Measurements from ENCODE around the gene CGNL1. TPM values are rescaled to one million over a fixed set of nuclear protein-coding genes. Genes with fewer than 3 reads are reported as not detected.

CGNL1 gene
- total RNA-seq, 1 donor from 2014 or later = 31.9 TPM

- Histone ChIP-seq H3K9me3 (replicated peaks) (no peaks in the 10 kb centered on the region), H3K27ac (replicated peaks) (no peak overlapping the region), H3K36me3 (no peaks in the 10 kb centered on the region), H3K4me3 (no peak overlapping the region), H3K27me3 (ENCODE audit: low read depth) (no peaks in the 10 kb centered on the region), H3K4me1 (peaks cover under 1% of the 10 kb centered on the region)
- TF ChIP-seq, protein P1, sequence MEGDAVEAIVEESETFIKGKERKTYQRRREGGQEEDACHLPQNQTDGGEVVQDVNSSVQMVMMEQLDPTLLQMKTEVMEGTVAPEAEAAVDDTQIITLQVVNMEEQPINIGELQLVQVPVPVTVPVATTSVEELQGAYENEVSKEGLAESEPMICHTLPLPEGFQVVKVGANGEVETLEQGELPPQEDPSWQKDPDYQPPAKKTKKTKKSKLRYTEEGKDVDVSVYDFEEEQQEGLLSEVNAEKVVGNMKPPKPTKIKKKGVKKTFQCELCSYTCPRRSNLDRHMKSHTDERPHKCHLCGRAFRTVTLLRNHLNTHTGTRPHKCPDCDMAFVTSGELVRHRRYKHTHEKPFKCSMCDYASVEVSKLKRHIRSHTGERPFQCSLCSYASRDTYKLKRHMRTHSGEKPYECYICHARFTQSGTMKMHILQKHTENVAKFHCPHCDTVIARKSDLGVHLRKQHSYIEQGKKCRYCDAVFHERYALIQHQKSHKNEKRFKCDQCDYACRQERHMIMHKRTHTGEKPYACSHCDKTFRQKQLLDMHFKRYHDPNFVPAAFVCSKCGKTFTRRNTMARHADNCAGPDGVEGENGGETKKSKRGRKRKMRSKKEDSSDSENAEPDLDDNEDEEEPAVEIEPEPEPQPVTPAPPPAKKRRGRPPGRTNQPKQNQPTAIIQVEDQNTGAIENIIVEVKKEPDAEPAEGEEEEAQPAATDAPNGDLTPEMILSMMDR (IDR thresholded peaks at IDR 0.05; ENCODE audit: borderline replicate concordance) = no peak
- no peak for DNase-seq
- intact Hi-C loops (cut with micrococcal nuclease) = no loop called here
These were observed 112.8 kb downstream of the CGNL1 start for GRCh38 chr15:57489122-57489521.

DNA sequence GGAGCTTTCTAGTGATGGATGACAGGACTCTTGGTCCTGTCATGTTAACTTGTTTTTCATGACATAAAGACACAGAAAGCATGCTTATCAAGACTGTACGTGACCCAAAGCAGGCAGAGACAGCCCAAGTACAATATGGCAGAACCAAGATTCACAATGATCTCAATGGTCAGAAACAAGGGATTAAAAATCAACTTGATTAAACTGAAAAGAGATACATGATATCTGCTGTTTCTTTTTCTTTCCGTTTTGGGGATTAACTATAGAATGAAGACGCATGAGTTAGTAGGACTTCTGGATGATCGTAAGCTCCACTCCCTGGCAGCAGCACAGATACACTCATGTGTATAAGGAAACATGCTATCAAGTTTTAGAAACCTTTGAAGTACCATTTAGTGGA lies 117.0 kb downstream of the CGNL1 start:
- no peaks in the 10 kb centered on the region for H3K36me3 ChIP-seq
- intact Hi-C loops (cut with micrococcal nuclease) = no loop called here
- H3K9me3 ChIP-seq (replicated peaks) = no peaks in the 10 kb centered on the region
- no peak overlapping the region for H3K27ac ChIP-seq (replicated peaks)
- DNase-seq = no peak
- TF ChIP-seq, protein P1 (IDR thresholded peaks at IDR 0.05; ENCODE audit: borderline replicate concordance) = no peak
- no peak overlapping the region for H3K4me3 ChIP-seq
- no peaks in the 10 kb centered on the region for H3K27me3 ChIP-seq (ENCODE audit: low read depth)
- H3K4me1 ChIP-seq = peaks cover 38% of the 10 kb centered on the region

DNA sequence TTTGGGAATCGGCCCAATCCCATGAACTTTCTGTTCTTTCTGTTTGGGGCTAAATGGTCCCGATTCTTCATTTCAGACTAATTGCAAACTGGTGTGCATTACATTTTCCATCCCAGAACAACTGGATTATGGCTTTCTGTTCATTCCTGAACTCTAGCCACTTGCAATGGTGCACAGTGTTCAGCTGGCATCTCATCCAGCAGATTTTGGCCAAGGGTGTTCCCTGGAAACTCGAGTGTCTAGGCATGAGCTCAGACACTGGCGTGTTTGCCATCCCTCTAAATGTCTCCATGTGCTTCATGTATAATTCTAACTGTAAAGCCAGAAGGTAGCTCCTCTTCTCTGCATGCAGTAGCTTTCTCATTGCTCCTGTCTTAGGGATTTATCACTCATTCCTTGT lies 118.3 kb downstream of the CGNL1 start:
- intact Hi-C loops (cut with micrococcal nuclease) = no loop called here
- Histone ChIP-seq H3K4me3 (no peak overlapping the region), H3K4me1 (peaks cover 38% of the 10 kb centered on the region), H3K9me3 (replicated peaks) (no peaks in the 10 kb centered on the region), H3K27ac (replicated peaks) (peak overlapping the region; percentile 11), H3K36me3 (no peaks in the 10 kb centered on the region), H3K27me3 (ENCODE audit: low read depth) (no peaks in the 10 kb centered on the region)
- TF ChIP-seq, protein P1 (IDR thresholded peaks at IDR 0.05; ENCODE audit: borderline replicate concordance) = no peak
- no peak for DNase-seq

DNA sequence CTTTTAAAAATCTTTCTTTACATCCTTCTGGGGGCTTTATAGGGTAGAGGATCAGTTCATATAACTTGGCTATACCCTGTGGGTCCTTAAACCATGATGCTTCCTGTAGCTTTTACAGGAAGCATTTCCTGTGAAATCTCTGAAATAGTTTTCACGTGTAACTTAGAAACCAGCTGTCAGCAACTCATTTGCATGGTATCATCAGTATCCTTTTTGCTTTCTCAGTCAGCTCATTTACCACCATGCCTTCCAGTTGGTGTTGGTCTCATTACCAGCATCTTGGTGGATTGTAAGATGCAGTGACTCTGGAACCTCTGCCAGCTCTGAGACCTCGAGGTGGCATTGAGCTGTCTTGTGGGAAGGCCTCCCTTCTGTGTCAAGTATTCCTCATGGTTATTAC lies 118.7 kb downstream of the CGNL1 start:
- Histone ChIP-seq H3K27me3 (ENCODE audit: low read depth) (no peaks in the 10 kb centered on the region), H3K4me1 (peaks cover 38% of the 10 kb centered on the region), H3K27ac (replicated peaks) (peak overlapping the region; percentile 11), H3K9me3 (replicated peaks) (no peaks in the 10 kb centered on the region), H3K4me3 (no peak overlapping the region), H3K36me3 (no peaks in the 10 kb centered on the region)
- intact Hi-C loops (cut with micrococcal nuclease) = no loop called here
- DNase-seq = no peak
- TF ChIP-seq, protein P1 (IDR thresholded peaks at IDR 0.05; ENCODE audit: borderline replicate concordance) = no peak

- H3K36me3 ChIP-seq = no peaks in the 10 kb centered on the region
- no peaks in the 10 kb centered on the region for H3K27me3 ChIP-seq (ENCODE audit: low read depth)
- no peak for DNase-seq
- TF ChIP-seq, protein P1 (IDR thresholded peaks at IDR 0.05; ENCODE audit: borderline replicate concordance) = no peak
- H3K4me1 ChIP-seq = peaks cover 38% of the 10 kb centered on the region
- intact Hi-C loops (cut with micrococcal nuclease) = no loop called here
- no peak overlapping the region for H3K4me3 ChIP-seq
- H3K9me3 ChIP-seq (replicated peaks) = no peaks in the 10 kb centered on the region
- H3K27ac ChIP-seq (replicated peaks) = peak overlapping the region; percentile 60
These were observed 119.4 kb downstream of the CGNL1 start for GRCh38 chr15:57495554-57496165.
